ENCODE data around the gene LYAR.

Gene LYAR

DNA sequence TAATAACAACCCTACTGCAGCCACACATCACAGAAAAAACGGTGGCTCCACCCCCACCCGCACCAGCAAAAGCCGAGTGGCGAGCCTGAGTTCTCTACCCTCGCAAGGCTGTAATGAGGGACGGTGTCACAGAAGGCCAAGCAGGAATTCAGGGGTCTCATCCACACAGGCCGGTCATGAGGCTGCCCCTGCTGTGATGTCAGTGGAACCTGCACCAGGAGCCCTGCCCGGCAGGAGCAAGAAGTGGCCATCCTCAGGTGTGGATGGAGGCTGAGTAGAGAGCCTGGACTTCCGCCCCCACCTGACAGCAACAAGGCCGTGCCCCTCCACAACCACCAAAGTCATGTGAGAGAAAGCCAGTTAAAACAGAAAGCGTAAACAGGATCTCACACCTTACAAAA is 20.6 kb downstream of the LYAR start:
- peaks cover 9 to 74% of the 10 kb centered on the region in 2 experiments; a peak in 2 of 3 replicates for H3K36me3 ChIP-seq (ENCODE audit: control insufficient read depth in 2 of 2, insufficient read depth in 1 of 2, low read length in 2 of 2)
- ChIA-PET CTCF (no interaction called here), POLR2A (no interaction called here)
- no peaks in the 10 kb centered on the region for H3K9me3 ChIP-seq (ENCODE audit: control insufficient read depth, insufficient read depth, low read depth, low read length)
- H3K4me1 ChIP-seq (ENCODE audit: control insufficient read depth, insufficient read depth, low read length) = no peaks in the 10 kb centered on the region
- H3K27ac ChIP-seq (ENCODE audit: extremely low read depth, low read depth, low read length) = no peak overlapping the region
- TF ChIP-seq, protein P1, sequence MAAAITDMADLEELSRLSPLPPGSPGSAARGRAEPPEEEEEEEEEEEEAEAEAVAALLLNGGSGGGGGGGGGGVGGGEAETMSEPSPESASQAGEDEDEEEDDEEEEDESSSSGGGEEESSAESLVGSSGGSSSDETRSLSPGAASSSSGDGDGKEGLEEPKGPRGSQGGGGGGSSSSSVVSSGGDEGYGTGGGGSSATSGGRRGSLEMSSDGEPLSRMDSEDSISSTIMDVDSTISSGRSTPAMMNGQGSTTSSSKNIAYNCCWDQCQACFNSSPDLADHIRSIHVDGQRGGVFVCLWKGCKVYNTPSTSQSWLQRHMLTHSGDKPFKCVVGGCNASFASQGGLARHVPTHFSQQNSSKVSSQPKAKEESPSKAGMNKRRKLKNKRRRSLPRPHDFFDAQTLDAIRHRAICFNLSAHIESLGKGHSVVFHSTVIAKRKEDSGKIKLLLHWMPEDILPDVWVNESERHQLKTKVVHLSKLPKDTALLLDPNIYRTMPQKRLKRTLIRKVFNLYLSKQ (tag by site-specific recombination; IDR thresholded peaks at IDR 0.05; ENCODE audit: borderline replicate concordance) = no peak
- TF ChIP-seq ZSCAN16 (tag by site-specific recombination; IDR thresholded peaks at IDR 0.05) (no peak), EGR2 (tag by site-specific recombination; IDR thresholded peaks at IDR 0.05; ENCODE audit: low read depth) (no peak), IKZF3 (tag by site-specific recombination; IDR thresholded peaks at IDR 0.05) (no peak), ZNF16 (tag by site-specific recombination; IDR thresholded peaks at IDR 0.05; ENCODE audit: low read depth) (no peak), ZNF501 (tag by site-specific recombination; IDR thresholded peaks at IDR 0.05) (no peak), ZSCAN30 (tag by site-specific recombination; IDR thresholded peaks at IDR 0.05) (no peak), ZNF146 (tag by site-specific recombination; IDR thresholded peaks at IDR 0.05) (no peak), MYNN (tag by site-specific recombination; IDR thresholded peaks at IDR 0.05; ENCODE audit: borderline replicate concordance) (no peak)
- no peak overlapping the region for H3K4me3 ChIP-seq (ENCODE audit: low read depth, low read length)

DNA sequence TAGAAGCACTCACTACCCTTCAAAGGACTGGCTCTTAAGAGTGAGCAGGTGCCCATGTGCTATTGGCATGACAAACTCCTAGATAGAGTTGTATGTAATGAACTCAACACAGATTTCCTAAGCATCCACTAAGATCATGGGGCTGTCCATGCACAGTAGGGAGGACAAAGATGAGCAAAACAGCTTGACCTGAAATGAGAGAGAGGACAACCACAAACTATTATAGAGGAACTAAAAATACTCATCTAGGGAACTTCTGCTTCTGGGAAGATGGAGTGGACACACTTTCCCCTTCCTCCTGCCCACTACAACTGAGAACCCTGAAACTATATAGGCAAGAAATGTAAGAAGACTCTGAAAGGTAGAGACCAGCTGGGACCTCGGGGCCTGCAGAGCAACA is 21.2 kb downstream of the LYAR start:
- CTCF ChIA-PET = interaction anchor here (1.2 kb wide), 1 partner anchor 17 kb away, joined by 3 read pairs; no protein-coding TSS in a partner anchor
- TF ChIP-seq ZNF24 (tag by site-specific recombination; IDR thresholded peaks at IDR 0.05) (no peak), KLF10 (tag by site-specific recombination; IDR thresholded peaks at IDR 0.05) (no peak), SETDB1 (IDR thresholded peaks at IDR 0.05; ENCODE audit: insufficient read length, low read length) (no peak), ZNF558 (tag by site-specific recombination; IDR thresholded peaks at IDR 0.05) (no peak), KLF16 (tag by site-specific recombination; IDR thresholded peaks at IDR 0.05) (no peak), ZNF76 (tag by site-specific recombination; IDR thresholded peaks at IDR 0.05; ENCODE audit: borderline replicate concordance, low read depth) (no peak), ZNF140 (tag by site-specific recombination; IDR thresholded peaks at IDR 0.05) (no peak), ZNF184 (tag by site-specific recombination; IDR thresholded peaks at IDR 0.05) (no peak), YY1 (tag by site-specific recombination; IDR thresholded peaks at IDR 0.05) (no peak), KLF9 (tag by site-specific recombination; IDR thresholded peaks at IDR 0.05; ENCODE audit: low read depth) (no peak), ZNF223 (tag by site-specific recombination; IDR thresholded peaks at IDR 0.05) (no peak), TRIM28 (IDR thresholded peaks at IDR 0.05; ENCODE audit: borderline replicate concordance, low read length) (no peak), KLF1 (tag by site-specific recombination; IDR thresholded peaks at IDR 0.05) (no peak), ZNF561 (tag by site-specific recombination; IDR thresholded peaks at IDR 0.05; ENCODE audit: borderline replicate concordance) (no peak)
- POLR2A ChIA-PET = no interaction called here
- Histone ChIP-seq H3K4me3 (ENCODE audit: low read depth, low read length) (no peak overlapping the region), H3K4me1 (ENCODE audit: control insufficient read depth, insufficient read depth, low read length) (no peaks in the 10 kb centered on the region), H3K27ac (ENCODE audit: extremely low read depth, low read depth, low read length) (no peak overlapping the region), H3K9me3 (ENCODE audit: control insufficient read depth, insufficient read depth, low read depth, low read length) (no peaks in the 10 kb centered on the region), H3K36me3 (ENCODE audit: control insufficient read depth in 2 of 2, insufficient read depth in 1 of 2, low read length in 2 of 2) (peaks cover 3 to 68% of the 10 kb centered on the region in 2 experiments; a peak in 2 of 3 replicates)

DNA sequence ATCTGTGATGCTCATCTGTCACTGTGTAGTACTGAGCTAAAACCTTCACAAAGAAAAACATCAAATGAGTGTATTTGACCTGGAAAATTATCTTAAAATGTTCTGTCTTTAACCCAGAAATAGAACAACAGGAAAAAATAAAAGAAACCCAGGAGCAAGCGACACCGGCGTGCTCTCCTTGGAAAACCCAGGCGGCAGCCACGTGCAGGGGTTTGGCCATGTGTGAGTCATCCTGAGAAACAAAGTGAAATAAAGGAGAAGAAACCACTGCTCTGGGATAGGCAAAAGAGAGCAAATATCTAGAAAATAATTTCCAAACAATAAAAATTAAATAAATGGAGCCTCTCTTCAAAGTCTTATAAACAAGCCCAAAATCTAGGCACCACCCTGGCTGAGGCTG is 22.0 kb downstream of the LYAR start:
- peaks cover 3 to 60% of the 10 kb centered on the region in 2 experiments; a peak in 2 of 3 replicates for H3K36me3 ChIP-seq (ENCODE audit: control insufficient read depth in 2 of 2, insufficient read depth in 1 of 2, low read length in 2 of 2)
- CTCF ChIA-PET = interaction anchor here (1.2 kb wide), 1 partner anchor 16 kb away, joined by 3 read pairs; no protein-coding TSS in a partner anchor
- H3K4me1 ChIP-seq (ENCODE audit: control insufficient read depth, insufficient read depth, low read length) = no peaks in the 10 kb centered on the region
- no peak overlapping the region for H3K4me3 ChIP-seq (ENCODE audit: low read depth, low read length)
- POLR2A ChIA-PET = no interaction called here
- no peaks in the 10 kb centered on the region for H3K9me3 ChIP-seq (ENCODE audit: control insufficient read depth, insufficient read depth, low read depth, low read length)
- no peak for TF ChIP-seq ZNF629 (tag by site-specific recombination; IDR thresholded peaks at IDR 0.05)
- H3K27ac ChIP-seq (ENCODE audit: extremely low read depth, low read depth, low read length) = no peak overlapping the region

All from HEK293 (cell line).